Suppressor macrophage (primary cell): ENCODE results near the gene LATS1.
A peak's percentile ranks its signal among the peaks of the same experiment; 100 is the strongest.

Experiments
- DNase-seq, 4 experiments: peaks; one replicate each; pipeline ENCODE4 v3.0.0-alpha.2; 2020 to 2022

LATS1 gene

GRCh38 chr6:149660028-149660427 is 57.9 kb downstream of the LATS1 start:
- no peak for DNase-seq

- DNase-seq, result no peak
These were observed 60.5 kb downstream of the LATS1 start for GRCh38 chr6:149657441-149657840.

- no peak for DNase-seq
These were observed 66.8 kb downstream of the LATS1 start for GRCh38 chr6:149651056-149651455.

- DNase-seq, result peak; percentile 92 to 97 (median 94)
These were observed 69.5 kb downstream of the LATS1 start, which contains the start of gene KATNA1 for GRCh38 chr6:149648148-149649145. KATNA1 (minus strand) TSS chr6:149648714; CDS start chr6:149638547, 10,167 bp downstream.

- DNase-seq, result no peak
These were observed 71.3 kb downstream of the LATS1 start for GRCh38 chr6:149646599-149646998.

- no peak for DNase-seq
These were observed 74.9 kb downstream of the LATS1 start for GRCh38 chr6:149642829-149643580.

- no peak for DNase-seq
These were observed 81.8 kb downstream of the LATS1 start for GRCh38 chr6:149636124-149636523.

GRCh38 chr6:149634315-149634714 is 83.6 kb downstream of the LATS1 start:
- DNase-seq, result no peak

GRCh38 chr6:149628875-149629510 is 88.9 kb downstream of the LATS1 start:
- peak; percentile 29 to 67 (median 55) for DNase-seq

GRCh38 chr6:149627672-149628071 is 90.2 kb downstream of the LATS1 start:
- no peak for DNase-seq

GRCh38 chr6:149615805-149616204 is 102.1 kb downstream of the LATS1 start:
- no peak for DNase-seq

GRCh38 chr6:149614337-149614736 is 103.6 kb downstream of the LATS1 start:
- no peak for DNase-seq

- DNase-seq, result no peak
These were observed 109.4 kb downstream of the LATS1 start for GRCh38 chr6:149608381-149608982.
